ENCODE results near the gene AKIP1. TPM values are rescaled to one million over a fixed set of nuclear protein-coding genes. Genes with fewer than 3 reads are reported as not detected.

AKIP1 gene
- total RNA-seq, 4 donors from 2014 or later = 3.6 to 23.5 (median 16.1) TPM

DNA sequence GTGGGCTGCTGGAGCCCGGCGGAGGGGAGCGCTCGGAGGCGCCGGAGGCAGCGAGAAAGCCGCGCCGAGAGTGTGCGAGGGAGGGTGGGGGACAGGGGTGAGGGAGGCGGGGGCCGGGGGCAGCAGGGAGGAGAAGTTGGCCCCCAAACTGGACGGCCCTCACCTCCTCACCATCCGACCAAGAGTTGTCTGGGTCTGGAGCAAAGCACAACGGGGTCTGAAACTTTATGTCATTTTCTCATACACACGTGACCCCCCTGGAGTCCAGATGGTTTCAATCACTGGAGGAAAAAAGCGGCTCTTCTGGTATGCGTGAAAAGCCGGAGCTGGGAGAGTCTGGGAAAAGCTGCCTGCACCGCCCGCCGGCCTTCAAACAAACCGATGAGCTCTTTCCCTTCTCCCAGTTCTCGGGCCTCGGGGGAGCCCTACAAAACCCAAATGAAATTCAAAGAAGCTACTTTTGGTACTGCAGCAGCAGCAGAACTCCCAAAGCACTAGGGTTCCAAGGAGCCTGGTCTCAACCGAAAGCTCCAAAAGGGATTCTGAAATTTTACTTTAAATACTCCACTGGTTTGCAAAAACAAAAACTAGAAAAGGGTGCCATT is 39.7 kb upstream of the AKIP1 start:
- TF ChIP-seq, protein P1, sequence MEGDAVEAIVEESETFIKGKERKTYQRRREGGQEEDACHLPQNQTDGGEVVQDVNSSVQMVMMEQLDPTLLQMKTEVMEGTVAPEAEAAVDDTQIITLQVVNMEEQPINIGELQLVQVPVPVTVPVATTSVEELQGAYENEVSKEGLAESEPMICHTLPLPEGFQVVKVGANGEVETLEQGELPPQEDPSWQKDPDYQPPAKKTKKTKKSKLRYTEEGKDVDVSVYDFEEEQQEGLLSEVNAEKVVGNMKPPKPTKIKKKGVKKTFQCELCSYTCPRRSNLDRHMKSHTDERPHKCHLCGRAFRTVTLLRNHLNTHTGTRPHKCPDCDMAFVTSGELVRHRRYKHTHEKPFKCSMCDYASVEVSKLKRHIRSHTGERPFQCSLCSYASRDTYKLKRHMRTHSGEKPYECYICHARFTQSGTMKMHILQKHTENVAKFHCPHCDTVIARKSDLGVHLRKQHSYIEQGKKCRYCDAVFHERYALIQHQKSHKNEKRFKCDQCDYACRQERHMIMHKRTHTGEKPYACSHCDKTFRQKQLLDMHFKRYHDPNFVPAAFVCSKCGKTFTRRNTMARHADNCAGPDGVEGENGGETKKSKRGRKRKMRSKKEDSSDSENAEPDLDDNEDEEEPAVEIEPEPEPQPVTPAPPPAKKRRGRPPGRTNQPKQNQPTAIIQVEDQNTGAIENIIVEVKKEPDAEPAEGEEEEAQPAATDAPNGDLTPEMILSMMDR (IDR thresholded peaks at IDR 0.05; ENCODE audit: low read depth) = no peak

DNA sequence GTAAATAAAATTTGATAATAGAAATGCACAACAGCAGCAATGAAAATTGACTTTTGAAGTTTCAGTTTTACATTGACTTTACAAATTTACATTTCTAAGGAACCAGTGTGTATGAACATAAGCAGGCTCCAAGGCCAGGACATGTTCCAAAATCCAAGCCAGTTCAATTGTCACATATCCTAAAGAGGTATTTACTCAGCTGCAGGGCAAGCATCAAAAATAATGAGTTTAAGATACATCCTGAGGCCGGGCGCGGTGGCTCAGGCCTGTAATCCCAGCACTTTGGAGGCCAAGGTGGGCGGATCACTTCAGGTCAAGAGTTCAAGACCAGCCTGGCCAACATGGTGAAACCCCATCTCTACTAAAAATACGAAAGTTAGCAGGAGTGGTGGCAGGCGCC is 39.0 kb upstream of the AKIP1 start:
- TF ChIP-seq, protein P1 (IDR thresholded peaks at IDR 0.05; ENCODE audit: low read depth) = no peak

DNA sequence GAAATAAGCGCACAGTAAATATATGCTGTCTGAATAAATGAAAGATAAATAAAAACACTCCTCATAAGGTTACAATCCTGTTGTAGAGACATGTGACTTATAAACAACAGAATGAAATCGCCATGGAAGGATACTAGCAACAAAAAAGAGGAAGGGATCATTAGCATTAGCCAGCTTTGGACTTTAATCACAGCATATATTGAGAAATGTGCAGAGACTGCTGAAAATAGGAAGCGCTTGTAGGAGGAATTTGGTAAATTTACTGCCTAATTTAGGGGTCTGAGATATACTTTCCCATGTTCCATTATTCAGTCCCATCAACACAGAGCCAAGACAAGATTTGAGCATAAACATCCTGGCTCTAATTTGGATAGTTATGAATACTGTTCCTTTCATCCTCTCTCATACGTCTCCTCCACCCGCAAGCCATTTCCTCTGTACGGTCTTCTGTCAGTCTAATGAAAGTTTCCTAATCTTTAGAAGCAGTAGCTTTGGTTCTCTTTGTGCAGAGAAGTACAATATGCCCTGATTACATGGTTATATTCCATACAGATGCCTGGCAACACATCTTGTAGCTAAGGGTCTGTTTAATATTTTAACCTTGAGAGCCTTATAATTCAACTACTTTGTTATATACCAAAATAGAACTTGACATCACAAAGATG is 37.1 kb upstream of the AKIP1 start:
- TF ChIP-seq, protein P1 (IDR thresholded peaks at IDR 0.05; ENCODE audit: low read depth) = no peak

DNA sequence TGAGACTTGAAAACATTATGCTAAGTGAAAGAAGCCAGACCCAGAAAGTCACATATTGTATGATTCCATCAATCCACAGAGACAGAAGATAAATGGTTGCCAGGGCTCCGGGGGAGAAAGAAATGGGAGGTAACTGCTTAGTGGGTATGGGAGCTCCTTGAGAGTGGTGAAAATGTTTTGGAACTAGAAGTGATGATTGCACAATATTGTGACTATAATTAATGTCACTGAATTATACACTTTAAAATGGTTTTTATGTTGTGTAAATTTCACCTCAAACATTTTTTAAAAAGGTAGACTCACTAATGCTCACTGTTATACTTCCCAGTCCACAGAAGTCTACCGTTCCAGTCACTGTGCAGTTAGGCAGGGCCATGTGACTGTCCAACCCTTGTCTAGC is 32.2 kb upstream of the AKIP1 start:
- TF ChIP-seq, protein P1 (IDR thresholded peaks at IDR 0.05; ENCODE audit: low read depth) = no peak

DNA sequence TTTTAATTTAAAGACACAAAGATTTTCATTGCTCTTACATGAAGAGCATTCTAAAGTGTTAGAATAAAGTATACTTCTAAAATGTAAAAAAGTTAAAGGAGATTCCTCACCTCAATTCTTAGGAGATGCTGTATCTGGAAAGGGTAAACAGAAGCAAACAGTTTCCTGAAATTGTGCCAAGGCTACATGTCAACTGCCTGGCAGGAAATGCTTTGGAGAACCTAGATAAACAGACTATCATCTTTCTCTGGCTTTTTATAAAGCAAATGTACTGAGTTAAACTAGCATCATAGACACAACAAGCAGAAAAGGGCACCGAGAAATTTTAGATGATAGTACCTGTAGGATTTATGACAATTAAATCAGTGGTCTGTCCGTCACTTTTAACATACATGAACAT is 24.7 kb upstream of the AKIP1 start:
- TF ChIP-seq, protein P1 (IDR thresholded peaks at IDR 0.05; ENCODE audit: low read depth) = no peak

DNA sequence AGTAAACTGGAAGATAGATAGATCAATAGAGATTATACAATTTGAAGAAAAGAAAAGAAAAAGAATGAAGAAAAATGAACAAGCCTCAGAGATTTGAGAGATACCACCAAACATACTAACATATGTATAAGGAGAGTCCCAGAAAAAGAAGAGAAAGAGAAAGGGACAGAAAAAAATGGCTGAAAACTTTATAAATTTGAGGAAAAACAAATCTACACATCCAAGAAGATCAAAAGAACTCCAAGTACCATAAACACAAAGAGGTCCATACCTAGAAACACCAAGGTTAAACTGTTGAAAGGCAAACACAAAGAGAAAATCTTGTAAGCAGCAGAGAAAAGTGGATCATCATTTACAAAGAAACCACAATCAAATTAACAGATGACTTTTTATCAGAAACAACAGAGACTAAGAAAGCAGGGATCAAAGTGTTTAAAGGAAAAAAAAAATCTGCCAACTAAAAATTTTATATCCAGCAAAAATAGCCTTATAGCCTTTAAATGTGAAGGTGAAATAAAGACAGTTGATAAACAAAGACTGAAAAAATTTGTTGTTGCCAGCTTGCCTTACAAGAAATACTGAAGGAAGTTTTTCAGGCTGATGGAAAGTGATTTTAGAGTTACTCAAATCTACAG is 11.8 kb upstream of the AKIP1 start:
- TF ChIP-seq, protein P1 (IDR thresholded peaks at IDR 0.05; ENCODE audit: low read depth) = no peak

DNA sequence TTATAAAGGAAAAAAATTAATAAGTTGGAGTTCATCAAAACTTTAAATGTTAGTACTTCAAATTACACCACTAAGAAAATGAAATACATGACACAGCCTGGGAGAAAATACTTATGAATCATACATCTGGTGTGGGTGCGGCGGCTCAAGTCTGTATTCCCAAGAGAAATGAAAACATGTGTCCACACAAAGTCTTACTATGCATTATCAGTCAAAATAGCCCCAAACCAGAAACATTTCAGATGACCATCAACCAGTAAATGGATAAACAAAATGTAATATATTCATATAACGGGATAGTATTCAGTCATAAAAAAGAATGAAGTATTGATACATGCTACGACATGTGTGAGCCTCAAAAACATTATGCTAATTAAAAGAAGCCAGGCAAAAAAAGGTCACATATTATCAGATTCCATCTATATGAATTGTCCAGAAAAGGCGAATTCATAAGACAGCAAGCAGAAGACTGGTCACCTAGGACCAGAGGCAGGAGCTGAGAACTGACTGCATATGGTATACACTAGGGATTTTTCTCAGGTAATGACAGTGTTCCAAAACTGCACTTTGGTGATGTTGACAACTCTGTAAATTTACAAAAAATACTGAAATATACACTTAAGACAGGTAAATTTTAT is 5.3 kb upstream of the AKIP1 start:
- TF ChIP-seq, protein P1 (IDR thresholded peaks at IDR 0.05; ENCODE audit: low read depth) = no peak

All from subcutaneous adipose tissue (tissue), 4 donors.